Measurements from ENCODE around the gene TPK1. TPM values are rescaled to one million over a fixed set of nuclear protein-coding genes. Genes with fewer than 3 reads are reported as not detected.

The TPK1 gene
- polyA plus RNA-seq, 1 experiment = 0.38 TPM

GRCh38 chr7:144866189-144866588, 30.3 kb upstream of the TPK1 start:
- H3K27ac ChIP-seq (ENCODE audit: low read depth, low read length) = no peak overlapping the region
- ChIA-PET CTCF (no interaction called here), POLR2A (no interaction called here)
- TF ChIP-seq CTCF (IDR thresholded peaks at IDR 0.05; ENCODE audit: low read depth, low read length) = no peak
- no peak for DNase-seq (ENCODE audit: low read depth, low spot score)
- peaks cover 4% of the 10 kb centered on the region for H3K9me3 ChIP-seq (ENCODE audit: control insufficient read depth, insufficient read depth, low read length)
- H3K27me3 ChIP-seq (ENCODE audit: control insufficient read depth, insufficient read depth, low read length) = no peaks in the 10 kb centered on the region
- no peak overlapping the region for H3K4me3 ChIP-seq (ENCODE audit: low read depth, low read length)

GRCh38 chr7:144863320-144863647, 27.4 kb upstream of the TPK1 start:
- CTCF ChIA-PET = no interaction called here

GRCh38 chr7:144862612-144863319, 26.9 kb upstream of the TPK1 start:
- no peak for DNase-seq (ENCODE audit: low read depth, low spot score)
- no peak for TF ChIP-seq CTCF (IDR thresholded peaks at IDR 0.05; ENCODE audit: low read depth, low read length)
- ChIA-PET POLR2A (no interaction called here), CTCF (no interaction called here)
- no peaks in the 10 kb centered on the region for H3K27me3 ChIP-seq (ENCODE audit: control insufficient read depth, insufficient read depth, low read length)
- no peak overlapping the region for H3K4me3 ChIP-seq (ENCODE audit: low read depth, low read length)
- no peak overlapping the region for H3K27ac ChIP-seq (ENCODE audit: low read depth, low read length)
- no peaks in the 10 kb centered on the region for H3K9me3 ChIP-seq (ENCODE audit: control insufficient read depth, insufficient read depth, low read length)

More at GRCh38 chr7:144863320-144863647, 27.4 kb upstream of the TPK1 start:
- TF ChIP-seq CTCF (IDR thresholded peaks at IDR 0.05; ENCODE audit: low read depth, low read length) = no peak
- Histone ChIP-seq H3K27ac (ENCODE audit: low read depth, low read length) (no peak overlapping the region), H3K4me3 (ENCODE audit: low read depth, low read length) (no peak overlapping the region), H3K27me3 (ENCODE audit: control insufficient read depth, insufficient read depth, low read length) (no peaks in the 10 kb centered on the region), H3K9me3 (ENCODE audit: control insufficient read depth, insufficient read depth, low read length) (no peaks in the 10 kb centered on the region)
- POLR2A ChIA-PET = no interaction called here
- no peak for DNase-seq (ENCODE audit: low read depth, low spot score)

- no peak for TF ChIP-seq CTCF (IDR thresholded peaks at IDR 0.05; ENCODE audit: low read depth, low read length)
- CTCF ChIA-PET = no interaction called here
- H3K27me3 ChIP-seq (ENCODE audit: control insufficient read depth, insufficient read depth, low read length) = no peaks in the 10 kb centered on the region
- POLR2A ChIA-PET = no interaction called here
- DNase-seq (ENCODE audit: low read depth, low spot score) = no peak
- no peak overlapping the region for H3K4me3 ChIP-seq (ENCODE audit: low read depth, low read length)
- no peak overlapping the region for H3K27ac ChIP-seq (ENCODE audit: low read depth, low read length)
- H3K9me3 ChIP-seq (ENCODE audit: control insufficient read depth, insufficient read depth, low read length) = no peaks in the 10 kb centered on the region
These were observed 23.9 kb upstream of the TPK1 start for GRCh38 chr7:144859739-144860138.

GRCh38 chr7:144857463-144857862, 21.6 kb upstream of the TPK1 start:
- no peak overlapping the region for H3K27ac ChIP-seq (ENCODE audit: low read depth, low read length)
- no peak for DNase-seq (ENCODE audit: low read depth, low spot score)
- no peaks in the 10 kb centered on the region for H3K9me3 ChIP-seq (ENCODE audit: control insufficient read depth, insufficient read depth, low read length)
- H3K27me3 ChIP-seq (ENCODE audit: control insufficient read depth, insufficient read depth, low read length) = no peaks in the 10 kb centered on the region
- TF ChIP-seq CTCF (IDR thresholded peaks at IDR 0.05; ENCODE audit: low read depth, low read length) = no peak
- no peak overlapping the region for H3K4me3 ChIP-seq (ENCODE audit: low read depth, low read length)
- ChIA-PET POLR2A (no interaction called here), CTCF (no interaction called here)
